Measurements from ENCODE around the gene SMPD4.
"Not testable (repeated sequence)": the region's sequence is repeated elsewhere in the genome, so short reads cannot be mapped to it uniquely, and the experiment has no call there.

SMPD4 gene

DNA sequence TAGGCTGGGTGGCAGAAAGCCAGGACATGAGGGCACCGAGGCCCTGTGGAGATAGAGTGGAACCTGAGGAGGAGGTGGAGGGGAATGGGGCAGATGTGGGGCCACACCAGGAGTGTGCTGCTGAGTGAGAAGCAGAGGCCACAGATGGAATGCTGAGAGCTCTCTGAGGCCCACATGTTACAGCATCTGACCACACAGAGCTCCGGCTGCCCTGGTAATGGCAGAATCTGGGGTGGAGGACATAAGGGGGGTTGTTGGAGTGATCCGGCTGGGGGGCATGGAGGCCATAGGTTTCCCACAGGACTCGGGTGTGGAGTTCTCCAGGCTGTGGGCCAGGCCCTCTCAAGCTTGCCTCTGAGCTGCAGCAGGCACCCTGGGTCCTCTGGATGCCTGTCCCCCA, 4.5 kb upstream of the SMPD4 start:
- DNase-seq = no peak

DNA sequence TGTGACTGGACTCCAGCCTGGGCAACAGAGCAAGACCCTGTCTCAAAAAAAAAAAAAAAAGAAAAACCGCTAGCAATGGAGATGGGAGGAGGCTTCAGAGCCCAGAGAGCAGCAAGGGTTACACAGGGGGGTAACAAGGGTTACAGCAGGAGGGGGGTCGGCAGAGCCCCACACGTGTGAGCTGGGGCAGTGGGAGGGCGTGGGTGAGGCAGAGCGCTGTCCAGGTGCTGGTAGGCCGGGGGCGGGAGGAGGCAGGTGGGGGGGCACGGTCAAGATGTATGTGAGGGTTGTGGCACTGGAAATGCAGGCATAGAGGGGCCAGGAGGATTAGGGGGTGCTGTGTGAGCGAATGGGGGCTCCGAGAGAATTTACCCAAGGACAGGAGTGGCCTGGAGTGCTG, 4.0 kb upstream of the SMPD4 start:
- no peak for DNase-seq

DNA sequence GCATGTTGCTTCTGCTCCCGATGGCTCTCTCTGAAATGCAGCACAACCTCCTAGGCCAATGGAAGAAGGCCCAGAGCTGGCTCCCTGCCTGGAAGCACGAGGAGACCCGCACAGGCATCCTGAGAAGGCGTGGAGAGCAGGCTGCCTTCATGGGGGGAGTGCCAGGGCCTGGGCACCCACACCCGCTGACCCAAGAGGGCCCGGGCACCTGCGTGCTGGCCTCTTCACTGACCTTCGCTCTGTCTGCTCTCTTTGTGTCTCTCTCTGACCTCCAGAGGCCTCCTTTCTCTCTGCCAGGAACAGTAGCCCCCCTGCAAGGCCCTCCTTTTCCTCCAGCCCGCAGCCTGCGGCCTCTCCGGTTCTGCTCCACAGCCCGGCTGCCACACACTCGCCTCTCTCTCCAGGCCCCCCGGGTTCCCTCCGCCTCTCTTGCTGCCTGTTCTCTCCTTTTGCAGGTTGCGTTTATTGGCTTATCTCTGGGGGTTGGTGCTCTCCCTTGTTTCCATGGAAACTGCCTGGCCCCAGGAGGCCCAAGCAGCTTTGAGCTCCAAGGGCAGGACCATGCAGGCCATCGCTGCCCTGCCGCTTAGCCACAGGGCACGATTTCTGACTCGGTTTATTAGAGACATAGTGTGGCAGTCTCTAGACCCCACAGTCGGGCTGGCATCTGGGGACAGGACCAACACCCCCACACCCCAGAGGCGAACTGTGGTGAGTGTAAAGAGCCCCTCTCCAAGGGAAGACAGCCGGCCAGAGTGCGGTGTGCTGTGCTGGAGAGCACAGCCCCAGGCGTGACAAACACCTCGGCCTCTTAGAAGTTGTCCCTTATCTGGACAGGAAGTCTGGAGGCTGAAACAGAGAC, 2.3 kb upstream of the SMPD4 start:
- no peak for DNase-seq

DNA sequence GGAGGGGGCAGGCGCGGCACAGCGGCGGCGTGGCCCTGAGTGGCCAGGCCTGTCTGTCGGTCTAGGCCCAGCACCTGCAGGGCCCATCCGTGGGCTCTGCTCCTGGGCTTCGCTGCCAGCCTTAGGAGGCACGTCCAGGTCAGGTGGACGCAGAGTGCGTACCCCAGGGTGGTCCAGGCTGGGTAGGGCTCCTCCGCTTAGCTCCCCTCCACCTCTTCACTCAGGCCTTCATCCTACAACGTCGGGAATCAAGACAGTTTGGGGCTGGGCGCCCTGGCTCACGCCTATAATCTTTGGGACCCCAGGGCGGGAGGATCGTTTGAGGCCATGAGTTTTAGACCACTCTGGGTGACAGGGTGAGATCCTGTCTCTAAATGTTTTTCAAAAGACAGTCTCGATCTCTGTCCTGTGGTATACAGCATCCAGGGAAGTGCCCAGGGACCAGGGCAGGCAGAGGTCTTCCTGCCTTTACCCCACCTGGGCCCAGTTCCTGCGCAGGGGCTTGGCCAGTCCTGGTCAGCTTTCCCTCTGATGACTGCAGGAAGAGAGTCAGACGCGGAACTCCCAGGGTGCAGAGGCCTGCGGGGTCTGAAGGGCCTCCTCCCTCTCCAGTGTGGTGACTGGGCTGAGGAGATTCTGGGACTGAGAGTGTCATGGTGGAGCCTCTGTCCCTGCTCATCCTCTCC, 1.6 kb upstream of the SMPD4 start:
- DNase-seq = not testable (repeated sequence)

DNA sequence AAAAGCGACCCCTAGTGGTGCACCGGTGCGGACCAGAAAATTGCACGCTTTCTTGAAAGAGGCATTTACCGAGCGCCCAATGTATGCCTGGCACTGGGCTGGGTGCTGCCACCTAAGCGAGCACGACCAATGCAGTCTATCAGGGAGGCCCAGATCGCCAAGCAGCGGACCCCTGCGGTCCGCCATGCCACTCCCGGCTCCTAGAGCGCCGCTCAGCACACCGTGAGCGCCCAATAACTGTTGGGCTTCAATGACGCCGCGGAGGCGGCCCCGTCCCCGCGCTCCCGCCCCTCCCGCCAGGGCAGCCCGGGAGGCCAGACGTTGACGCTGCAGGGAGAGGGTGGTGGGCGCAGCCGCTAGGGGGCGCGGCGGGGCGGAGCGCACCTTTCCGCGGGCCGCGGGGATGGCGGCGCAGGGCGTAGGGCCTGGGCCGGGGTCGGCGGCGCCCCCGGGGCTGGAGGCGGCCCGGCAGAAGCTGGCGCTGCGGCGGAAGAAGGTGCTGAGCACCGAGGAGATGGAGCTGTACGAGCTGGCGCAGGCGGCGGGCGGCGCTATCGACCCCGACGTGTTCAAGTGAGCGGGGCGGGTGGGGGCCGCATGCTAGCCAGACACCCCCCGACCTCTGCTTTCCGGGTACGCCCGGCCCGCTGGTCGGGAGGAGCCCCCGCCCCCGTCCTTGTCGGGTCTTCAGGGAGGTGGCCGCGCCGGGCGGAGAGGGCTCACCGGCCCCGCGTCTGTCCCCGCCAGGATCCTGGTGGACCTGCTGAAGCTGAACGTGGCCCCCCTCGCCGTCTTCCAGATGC, 679 bp upstream of the SMPD4 start, which contains the start of gene MZT2B:
MZT2B (plus strand) TSS at position 383 of the 803 bp plus-strand sequence; CDS start at position 404, 21 bp downstream.
- DNase-seq = peak; percentile 91

DNA sequence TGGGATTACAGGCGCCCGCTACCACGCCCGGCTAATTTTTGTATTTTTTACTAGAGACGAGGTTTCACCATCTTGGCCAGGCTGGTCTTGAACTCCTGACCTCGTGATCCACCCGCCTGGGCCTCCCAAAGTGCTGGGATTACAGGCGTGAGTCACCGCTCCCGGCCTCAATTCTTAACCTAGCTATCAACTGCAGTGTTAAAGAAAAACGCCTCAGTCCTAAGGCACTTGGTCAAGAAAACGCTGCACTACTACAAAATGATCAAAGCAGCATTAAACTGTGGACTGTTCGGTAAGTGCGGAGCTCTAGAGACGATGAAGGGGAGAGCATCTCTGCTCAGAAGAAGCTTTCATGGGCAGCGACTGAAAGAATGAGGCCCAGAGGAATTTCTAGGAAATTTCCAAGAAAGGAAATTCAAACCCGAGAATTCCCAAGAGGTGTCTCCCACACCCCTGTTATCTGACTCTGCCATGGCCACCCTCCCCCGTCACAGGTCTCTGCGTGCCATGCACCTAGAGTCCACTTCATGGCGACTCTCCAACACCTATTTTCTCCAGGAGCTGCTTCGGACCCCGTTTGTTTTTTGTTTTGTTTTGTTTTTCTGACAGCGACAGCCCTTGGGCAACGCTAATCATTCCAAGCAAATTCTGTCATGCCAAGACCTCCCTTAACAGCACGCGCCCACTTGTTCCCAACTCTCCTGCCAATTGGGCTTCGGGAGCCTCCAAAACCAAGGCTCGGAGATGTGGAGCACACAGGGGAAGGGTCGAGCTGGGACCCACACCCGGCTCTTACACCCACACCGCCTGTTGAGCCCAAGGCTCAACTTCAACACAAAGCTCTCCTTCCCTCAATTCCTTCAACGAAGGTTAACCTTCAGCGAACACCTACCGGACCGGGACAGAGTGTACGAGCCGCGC, 738 bp downstream of the SMPD4 start:
- not testable (repeated sequence) for DNase-seq

DNA sequence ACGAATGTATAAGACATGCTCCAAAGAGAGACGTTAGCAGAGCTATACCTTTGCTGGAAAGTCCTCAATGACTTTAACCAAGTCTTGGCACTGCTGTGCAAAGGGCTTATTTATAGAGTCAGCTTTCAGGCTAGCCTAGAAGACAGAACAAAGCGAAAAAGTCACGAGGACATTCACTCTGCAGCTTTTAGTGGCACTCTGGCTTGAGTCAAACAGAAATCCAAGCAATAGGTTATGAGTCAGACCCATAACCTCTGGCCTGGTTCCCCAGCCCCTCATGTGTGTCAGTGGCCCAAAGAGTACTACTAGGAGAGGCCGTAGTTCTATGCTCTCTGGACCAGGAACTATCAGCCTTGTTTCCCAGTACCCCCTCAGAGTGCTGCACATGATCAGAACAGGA, 6.5 kb downstream of the SMPD4 start:
- not testable (repeated sequence) for DNase-seq

DNA sequence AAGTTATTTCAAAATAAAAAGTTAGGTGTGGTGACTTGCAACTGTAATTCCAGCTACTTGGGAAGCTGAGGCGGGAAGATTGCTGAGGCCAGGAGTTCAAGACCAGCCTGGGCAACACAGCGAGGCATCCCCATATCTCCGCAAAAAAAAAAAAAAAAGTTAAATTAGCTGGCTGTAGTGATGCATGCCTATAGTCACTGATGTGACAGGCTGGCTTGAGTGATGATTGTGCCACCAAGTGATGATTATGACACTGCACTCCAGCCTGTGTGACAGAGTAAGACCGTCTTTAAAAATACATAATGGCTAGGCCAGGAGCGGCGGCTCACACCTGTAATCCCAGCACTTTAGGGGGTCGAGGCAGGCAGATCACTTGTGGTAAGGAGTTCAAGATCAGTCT, 11.5 kb downstream of the SMPD4 start:
- DNase-seq = no peak

DNA sequence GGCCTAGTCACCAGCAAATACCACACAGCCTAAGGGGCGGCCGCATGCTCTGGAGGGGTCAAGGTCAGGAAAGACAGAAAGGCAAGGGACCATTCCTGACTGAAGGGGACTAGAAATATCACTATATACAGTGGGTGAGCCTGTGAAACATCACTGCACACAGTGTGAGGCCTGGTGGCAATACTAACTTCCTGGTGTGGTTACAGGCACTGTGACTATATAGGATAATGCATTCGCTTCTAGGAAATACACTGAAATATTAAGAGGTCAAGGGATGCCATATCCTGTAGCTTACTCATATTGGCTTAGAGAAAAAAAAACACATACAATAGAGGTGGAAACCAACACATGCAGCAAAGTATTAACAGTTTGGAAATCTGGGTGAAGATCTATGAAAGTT, 12.2 kb downstream of the SMPD4 start:
- not testable (repeated sequence) for DNase-seq

DNA sequence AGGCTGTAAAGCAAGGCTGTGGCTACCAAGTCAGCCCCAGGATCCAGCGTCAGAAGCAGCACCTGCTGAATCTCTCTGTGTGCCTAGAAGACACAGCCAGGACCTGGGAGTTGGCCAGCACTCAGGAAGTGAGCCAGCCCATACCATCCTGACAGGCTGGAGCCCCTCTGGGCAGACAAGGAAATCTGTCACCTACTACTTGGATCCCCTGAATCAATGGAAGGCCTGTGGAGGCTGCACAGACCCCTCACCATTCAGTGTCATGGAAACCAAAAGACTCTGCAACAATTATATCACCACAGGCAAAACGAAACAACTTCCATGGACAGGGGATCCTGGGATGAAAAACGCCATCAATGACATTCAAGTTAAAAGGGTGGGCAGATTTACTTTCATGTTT, 14.8 kb downstream of the SMPD4 start:
- not testable (repeated sequence) for DNase-seq

DNA sequence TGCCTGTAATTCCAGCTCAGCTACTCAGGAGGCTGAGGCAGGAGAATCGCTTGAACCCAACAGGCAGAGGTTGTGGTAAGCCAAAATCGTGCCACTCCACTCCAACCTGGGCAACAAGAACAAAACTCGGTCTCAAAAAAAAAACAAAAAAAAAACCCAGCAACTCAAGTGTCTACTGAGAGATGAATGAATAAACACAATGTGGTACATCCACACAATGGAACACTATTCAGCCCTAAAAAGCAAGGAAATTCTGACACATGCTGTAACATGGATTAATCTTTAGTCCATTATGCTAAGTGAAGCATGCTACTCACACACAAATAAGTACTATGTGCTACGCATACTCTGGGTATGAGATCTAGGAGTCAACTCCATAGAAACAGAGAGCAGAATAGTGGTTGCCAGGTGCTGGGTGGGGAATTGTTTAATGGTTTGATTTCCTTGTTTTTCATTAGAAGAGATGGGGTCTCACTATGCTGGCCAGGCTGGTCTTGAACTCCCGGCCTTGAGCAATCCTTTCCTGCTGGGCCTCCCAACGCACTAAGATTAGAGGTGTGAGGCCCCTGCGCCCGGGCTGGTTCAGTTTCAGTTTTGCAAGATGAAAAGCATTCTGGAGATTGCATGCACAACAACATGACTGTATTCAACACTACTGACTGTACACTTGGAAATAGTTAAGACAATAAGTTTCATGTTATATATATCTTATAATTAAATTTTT, 15.9 kb downstream of the SMPD4 start:
- no peak for DNase-seq

DNA sequence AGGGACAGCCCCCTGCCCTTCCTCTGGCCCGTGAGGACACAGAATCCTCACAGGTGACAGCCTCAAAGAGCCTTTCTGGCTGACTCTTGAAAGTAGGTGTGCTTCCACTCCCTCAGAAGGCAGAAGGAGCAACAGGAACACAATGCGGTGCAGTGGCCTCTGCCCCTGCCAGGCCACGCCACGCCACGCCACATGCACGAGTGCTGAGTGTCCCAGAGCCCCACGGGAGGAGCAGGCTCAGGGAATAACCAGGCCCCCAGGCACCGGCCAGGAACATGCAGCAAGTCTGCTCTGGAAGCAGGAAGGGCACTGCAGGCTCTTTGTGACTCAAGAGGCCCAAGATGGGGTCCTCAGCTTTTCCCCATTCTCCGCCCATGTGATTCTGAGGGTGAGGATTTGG, 18.4 kb downstream of the SMPD4 start:
- no peak for DNase-seq

DNA sequence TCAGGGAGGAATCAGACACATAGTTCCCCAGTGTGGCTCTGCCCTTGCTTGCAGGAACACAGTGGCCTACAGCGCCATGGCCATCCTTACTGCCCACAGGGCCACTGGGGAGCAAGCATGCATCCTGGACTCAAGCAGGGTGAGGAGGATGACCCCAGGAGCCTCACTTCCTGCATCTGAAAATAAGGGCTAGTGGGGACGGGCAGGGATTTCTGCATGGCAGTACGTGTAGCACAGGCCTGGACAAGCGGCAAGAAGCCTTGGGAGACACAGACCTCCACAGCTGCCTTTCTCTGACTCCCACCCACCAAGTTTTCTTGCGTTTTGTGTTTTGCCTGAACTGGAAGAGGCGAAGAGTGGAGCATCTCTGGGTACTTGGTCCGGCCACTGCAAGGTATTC, 18.9 kb downstream of the SMPD4 start:
- DNase-seq = not testable (repeated sequence)

DNA sequence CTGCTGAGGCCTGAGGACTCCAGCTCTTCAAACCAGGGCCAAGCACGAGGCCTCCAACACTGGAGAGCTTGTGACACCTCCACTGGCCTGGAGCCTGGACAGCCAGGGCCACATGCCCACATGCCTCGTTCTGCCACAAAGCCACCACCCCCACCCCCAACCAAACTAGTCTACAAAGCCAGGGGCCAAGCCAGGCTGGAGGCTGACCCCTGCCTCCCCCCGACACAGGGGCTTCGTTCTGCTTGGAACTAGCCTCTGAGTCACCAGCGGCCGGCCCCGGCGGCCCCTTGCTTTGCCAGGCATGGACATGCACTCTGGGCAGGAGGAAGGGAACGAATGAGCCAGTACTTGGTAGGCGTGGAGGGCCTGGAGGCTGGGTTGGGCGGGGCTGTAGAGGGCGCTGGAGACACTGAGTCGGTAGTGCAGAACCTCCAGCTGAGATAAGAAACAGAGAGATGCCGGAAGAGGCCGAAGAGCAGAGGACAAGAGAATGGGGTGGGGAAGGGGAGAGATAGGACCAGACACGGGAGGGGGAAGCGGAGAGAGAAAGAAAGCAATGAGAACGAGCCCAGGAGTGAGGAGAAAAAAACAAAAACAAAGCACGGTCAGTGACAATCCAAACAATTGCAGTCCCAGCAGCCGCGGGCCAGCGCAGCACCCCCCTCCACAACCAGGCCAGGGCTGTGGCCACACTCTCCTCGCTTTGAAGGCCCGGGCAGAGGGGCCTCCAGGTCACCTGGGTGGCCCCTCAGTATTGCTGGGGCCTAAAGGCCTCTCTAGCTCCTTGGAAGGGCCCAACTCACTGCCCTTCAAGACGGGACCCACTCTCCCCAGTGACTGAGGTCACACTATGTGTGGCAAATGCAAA, 20.3 kb downstream of the SMPD4 start:
- DNase-seq = not testable (repeated sequence)

DNA sequence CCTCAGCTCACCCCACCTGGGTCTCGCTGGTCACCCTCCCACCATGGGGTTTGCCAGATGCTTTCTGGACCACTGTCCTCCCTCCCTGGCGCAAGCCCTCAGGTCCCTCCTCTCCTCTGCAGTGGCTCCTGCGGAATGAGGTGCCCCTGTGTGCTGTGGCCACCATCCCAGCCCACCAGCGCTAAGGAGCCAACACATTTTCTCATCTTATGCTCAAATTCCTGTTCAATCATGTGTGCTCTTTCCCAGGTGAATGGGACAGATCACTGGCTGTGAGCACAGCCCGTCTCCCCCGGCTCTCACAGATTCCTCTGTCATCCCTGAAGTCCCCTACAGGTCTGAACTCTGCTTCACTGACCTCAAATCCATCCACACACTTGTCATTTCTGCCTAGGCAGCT, 21.3 kb downstream of the SMPD4 start:
- no peak for DNase-seq

DNA sequence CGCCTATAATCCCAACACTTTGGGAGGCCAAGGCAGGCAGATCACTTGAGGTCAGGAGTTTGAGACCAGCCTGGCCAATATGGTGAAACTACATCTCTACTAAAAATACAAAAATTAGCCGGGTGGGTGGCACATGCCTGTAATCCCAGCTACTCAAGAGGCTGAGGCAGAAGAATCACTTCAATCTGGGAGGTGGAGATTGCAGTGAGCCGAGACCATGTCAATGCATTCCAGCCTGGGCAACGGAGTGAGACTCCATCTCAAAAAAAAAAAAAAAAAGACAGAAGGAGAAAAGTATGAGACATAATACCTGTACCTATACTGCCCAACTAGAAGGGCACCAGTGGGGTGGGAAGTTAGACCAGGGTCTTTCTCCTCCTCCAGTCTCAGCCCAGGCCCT, 22.0 kb downstream of the SMPD4 start:
- not testable (repeated sequence) for DNase-seq

DNA sequence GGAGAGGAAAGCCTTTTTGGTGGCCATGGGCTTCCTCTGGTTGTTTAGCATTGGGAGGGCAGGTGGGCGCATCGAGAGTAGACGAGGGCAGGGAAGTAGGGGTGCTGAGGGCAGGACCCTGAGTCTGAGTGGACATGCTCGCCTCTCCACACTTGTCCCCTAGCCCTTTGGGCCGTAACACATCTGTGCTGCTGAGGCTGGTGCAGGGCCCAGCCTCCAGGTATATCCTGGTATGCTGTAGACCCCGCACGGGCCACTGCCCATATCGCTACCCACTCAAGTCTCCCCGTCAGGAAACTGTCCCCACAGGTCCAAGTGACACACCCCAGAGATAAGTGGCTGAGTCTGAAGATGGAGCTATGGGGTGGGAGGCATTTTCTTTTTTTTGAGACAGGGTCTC, 22.8 kb downstream of the SMPD4 start:
- DNase-seq = no peak

DNA sequence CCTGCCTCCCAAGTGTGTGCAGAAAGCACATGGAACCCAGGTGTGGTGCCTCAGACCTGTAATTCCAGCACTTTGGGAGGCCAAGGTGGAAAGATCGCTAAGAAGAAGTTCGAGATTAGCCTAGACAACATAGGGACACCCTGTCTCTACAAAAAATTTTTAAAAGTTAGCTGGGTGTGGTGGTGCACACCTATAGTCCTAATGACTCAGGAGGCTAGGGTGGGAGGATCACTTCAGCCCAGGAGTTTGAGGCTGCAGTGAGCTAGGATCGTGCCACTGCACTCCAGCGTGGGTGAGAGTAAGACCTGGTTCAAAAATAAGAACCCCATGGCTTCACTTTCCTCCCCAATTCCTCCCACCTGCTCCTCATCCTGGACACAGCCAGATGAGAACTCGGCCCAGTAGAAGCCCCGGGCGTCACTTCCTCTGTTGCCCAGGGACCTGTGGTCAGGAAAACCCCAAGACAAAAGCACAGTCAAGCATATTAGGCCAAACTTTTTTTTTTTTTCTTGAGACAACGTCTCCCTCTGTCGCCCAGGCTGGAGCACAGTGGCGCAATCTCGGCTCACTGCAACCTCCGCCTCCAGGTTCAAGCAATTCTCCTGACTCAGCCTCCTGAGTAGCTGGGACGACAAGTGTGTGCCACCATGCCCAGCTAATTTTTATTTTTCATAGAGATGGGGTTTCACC, 23.4 kb downstream of the SMPD4 start:
- not testable (repeated sequence) for DNase-seq

DNA sequence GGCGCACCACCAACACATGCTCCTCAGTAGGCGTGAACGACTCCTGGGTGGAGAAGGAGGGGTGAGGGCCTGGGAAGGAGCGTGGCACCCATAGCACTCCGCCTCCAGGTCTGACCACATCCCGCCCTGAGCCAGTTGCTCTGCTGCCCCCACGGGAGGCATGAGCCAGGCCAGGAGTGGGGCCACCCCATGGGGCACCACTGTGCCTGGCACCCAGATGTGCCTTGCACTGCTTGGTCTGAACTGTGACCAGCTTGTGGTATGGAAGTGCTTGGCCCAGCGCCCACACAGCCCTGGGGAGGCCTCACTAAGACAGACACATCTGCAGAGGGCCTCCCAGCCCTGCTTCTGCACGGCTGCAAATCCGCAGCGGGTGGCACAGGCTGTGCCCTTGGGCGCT, 24.0 kb downstream of the SMPD4 start:
- DNase-seq = not testable (repeated sequence)

DNA sequence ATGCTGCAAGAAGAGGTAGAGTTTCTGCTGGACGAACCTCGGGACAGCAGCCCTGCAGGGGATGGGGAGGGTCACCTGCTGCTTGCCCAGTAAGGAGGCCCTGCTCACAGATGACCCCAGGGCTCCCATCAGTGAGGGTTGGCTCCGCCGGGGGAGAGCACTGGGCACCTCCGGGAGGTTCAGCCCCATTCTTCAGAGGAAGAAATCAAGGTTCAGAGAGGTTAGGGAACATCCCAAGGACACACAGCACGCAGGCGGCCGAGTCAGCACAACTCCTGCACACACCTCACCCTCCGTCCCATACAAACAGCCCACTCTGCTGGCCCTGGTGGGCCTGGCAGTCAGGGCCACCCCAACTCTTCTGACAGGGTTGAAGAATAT, 24.8 kb downstream of the SMPD4 start:
- DNase-seq = no peak

Data from CD4-positive, alpha-beta T cell treated with Interleukin-12 subunit alpha and Interleukin-12 subunit beta, for 1 hour (primary cell).